HG03460 (cell line): ENCODE data around the gene GABBR2.

ENCODE experiments used
- ATAC-seq: cut with Tn5 transposase; IDR thresholded peaks from one replicate; pipeline ENCODE4 v1.9.1; 2021; ENCODE audit not compliant: unreplicated experiment

GABBR2 gene

DNA sequence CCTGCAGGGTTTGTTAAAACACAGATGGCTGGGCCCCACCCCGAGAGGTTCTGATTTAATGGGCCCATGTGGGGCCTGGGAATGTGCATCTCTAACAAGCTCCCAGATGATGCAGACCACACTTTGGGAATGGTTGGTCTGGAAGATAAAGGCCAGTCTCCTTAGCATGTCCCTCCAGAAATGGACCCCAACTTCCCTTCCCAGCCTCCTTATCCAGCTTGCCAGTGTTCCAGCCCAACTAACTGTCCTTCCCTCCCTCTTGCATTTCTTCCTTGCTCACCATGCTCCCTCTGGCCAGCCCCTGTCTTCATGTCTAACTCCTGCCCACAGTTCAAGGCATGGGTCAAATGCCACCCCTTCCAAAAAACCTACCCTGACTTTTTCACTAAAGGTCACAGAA, 257.2 kb downstream of the GABBR2 start:
- ATAC-seq: no peak

DNA sequence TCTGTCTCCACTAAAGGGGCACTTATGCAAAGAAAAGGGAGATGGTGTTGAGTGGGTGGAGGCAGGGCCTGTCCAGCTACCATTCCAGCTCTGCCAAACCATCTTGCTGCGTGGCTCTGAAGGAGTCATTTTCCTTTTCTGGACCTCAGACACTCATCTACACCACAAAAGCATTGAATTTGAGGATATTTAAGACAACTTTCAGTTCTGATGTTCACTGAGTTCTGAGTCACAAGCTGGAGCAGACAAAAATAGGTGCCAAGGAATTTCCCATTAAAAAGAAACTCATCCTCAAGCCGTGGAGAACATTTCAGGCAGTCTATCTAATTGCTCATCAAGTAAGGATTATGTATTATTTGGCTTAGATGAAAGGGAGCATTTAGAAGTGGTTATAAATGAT, 258.2 kb downstream of the GABBR2 start:
- no peak for ATAC-seq

DNA sequence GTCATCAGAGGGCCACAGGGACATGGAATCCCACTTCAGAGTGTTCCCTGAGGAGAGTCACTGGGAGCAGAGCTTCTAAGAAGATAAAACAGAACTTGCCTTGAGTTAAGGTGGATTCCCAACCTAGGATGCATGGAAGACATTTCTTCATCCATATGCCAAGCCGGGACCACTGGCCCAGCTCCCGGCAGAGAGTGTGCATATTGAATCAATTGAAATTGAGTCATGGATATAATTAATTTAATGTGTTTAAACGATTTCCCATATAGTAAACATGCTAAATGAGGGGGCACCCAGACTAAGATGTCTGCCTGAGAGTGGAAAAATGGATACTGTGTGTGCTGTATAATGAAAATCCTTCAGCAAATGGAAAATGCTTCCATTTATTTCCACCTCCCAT, 258.9 kb downstream of the GABBR2 start:
- no peak for ATAC-seq

DNA sequence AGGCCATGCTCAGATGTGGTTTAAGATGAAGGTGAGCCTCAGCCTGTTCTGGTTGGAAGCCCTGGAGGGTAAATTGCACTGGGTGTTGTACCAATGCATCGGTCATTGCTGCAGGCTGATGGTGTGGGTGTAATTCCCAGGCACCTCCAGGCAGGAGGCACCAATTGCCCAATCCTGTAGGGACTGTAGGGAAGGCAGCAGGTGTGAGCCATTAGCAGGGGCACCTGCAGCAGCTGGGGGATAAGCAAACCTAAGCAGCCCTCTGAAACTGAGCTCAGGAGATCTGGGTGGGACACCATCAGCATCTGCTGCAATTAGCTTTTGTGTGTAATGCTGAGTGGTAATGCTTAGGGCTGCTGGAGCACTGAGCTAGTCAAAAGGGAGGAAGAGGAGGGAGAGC, 263.2 kb downstream of the GABBR2 start:
- ATAC-seq: no peak

DNA sequence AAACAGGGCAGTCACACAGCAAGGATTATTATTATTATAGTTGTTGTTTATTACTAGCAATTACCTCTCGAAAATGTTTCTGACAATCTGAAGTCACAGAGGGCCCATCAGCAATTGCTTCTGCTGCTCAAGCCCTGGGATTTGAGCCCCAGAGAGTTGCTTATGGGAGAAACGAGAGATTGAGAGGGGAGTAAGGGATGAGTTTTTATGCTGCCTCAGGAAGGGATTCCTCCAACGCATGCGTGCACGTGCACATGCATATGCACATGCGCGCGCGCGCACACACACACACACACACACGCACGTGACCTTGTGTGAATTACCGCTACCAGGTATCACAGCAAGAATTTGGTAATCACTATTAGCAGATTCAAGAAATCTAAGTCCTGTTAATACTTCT, 264.1 kb downstream of the GABBR2 start:
- ATAC-seq: no peak

DNA sequence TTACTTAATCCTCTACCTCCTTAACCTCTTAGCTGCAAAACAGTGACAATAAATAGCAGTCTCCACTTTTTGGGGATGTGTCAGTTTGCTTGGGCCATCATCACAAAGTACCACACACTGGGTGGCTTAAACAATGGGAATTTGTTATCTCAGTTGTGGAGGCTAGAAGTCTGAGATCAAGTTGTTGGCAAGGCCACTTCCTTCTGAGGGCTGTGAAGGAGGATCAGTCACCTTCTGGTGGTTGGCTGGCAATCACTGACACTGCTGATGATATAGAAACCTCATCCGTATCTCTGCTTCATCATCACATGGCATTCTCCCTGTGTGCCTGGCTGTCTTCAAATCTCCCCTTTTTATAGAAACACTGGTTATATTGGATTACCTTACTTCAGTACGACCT, 266.2 kb downstream of the GABBR2 start:
- no peak for ATAC-seq

DNA sequence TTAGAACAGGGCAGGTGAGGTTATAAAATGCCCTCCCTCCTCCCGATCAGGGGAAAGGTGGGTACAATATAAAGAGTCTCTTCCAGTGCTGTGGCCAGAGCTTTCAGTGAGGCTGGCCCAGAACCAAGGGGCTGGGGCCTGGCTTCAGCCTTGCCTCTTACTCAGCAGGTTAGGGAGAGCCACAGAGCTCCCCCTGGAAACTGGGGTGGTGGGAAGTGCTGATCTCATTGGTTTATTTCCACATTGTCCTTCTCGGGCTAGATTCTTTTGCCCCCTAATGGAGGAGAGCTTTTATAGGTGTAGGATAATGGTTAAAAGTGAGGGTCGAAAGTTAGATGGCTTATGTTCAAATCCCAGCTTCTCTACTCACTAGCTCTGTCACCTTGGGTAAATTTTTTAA, 266.6 kb downstream of the GABBR2 start:
- ATAC-seq: no peak

DNA sequence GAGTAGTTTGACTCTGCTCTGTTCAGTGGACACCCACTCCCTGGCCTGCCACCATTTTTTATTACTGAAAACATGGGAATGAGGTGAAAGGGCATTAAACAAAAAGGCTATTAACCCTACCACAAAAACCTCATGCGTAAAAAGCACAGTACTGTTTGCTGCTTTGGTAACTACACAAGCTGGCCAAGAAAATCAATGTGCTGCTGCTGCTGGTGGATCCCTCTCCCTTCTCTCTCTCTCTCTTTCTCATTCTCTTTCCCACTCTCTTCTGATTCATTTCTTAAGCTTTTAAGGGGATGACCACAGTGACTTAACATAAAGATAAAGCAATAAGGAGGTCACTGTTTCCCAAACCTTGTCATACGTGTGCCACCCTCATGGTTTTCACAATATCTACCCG, 270.1 kb downstream of the GABBR2 start:
- no peak for ATAC-seq

DNA sequence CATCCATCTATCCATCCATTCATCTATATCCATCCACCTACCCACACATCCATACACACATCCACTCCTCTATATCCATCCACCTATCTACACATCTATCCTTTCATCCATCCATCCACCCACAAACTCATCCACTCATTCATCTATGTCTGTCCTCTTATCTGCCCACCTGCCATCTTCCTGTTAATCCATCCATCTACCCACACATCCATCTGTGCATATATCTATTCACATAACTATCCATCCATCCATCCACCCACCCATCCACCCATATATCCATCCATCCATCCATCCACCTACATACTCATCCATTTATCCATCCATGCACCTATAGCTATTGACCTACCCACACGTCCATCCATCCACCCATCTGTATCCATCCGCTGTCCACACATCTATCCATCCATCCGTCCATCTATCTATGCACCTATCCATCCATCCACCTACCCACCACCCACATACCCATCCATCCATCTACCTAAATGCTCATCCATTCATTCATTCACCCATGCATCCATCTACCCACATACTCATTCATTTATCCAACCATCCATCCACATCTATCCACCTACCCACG, 271.2 kb downstream of the GABBR2 start:
- no peak for ATAC-seq

DNA sequence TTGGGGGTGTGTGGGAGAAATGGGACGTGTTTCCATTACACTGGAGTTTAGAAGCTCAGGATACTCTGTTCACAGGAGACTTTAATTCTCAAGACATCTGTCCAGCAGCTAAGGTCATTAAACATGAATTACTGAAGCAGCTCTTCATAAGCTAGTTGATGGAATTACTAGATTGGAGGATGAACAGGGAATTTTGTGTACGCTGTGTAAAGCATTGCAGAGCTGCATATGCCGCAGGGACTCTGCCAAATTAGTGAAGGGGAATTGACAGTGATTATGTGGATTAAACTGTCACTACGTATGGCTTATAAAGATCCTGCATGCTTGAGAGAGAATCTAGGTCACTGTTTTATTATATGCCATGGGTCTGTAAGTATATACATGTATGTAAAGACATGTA, 275.8 kb downstream of the GABBR2 start:
- ATAC-seq: no peak

DNA sequence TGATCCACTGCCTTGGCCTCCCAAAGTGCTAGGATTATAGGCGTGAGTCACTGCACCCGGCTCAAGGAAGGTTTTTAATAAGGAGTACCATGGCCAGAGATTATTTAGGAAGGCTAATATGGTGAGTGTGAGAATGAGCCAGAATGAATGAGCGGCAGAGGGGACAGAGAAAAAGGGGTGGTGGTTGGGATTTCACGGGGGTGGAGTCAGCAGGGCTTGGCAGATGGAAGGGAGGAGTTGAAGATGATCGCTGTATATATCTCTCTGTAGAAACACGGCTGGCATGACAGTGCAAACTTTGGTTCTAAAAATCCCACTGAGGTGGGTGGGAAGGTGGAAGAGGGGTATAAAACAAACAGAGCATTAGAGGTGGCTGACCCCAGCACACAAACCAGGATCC, 276.6 kb downstream of the GABBR2 start:
- no peak for ATAC-seq

DNA sequence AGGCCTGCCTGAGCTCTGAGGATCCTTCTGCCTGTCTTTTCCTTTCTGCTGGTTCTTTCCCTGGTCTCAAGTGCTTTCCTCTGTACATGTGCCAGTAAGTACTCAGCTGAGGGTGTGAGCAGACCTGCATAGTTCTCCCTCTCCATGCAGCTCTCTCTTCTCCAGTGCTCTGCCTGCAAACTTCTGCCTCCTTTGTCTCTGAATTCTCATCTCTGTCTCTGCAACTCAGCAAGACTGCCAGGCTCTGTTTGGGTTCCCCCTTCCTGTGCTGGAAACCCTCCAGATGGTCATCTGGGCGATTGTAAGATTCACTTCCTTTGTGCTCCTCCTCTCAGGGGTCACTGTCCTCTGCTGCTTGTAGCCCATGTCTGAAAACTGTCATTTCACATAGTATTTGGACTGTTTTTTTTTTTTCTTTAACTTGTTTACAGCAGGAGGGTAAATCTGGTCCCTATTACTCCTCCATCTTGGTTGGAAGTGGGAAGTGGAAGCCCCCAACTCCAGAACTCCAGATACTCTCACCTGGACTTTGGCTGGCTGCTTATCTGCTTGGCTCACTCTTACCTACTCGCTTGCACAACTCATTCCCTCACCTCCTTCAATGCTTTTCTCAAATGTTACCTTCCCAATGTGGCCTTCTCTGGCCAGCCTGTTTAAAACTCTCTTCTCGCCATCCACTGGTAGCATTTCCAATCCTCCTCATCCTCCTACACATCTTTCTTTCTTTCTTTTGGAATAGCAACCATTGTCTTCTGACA, 278.0 kb downstream of the GABBR2 start:
- ATAC-seq: no peak

DNA sequence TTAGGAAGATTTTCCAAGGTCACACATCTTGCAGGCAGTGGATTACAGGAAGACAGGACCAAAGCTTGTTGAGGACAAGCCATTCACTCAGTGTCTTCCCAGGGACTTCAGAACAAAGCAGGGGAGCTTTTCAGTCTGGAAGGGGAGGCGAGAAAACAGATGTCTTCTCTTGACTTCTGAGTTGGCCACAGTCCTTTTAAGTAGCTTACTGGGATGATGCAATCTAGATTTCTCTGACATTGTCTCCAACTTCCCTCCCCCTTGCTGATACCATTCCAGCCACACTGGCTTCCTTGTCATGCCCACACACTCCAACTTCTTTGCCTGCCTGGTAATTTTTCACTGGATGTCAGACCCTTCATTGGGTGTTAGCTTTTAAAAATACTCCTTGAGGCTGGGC, 279.1 kb downstream of the GABBR2 start:
- ATAC-seq: no peak

DNA sequence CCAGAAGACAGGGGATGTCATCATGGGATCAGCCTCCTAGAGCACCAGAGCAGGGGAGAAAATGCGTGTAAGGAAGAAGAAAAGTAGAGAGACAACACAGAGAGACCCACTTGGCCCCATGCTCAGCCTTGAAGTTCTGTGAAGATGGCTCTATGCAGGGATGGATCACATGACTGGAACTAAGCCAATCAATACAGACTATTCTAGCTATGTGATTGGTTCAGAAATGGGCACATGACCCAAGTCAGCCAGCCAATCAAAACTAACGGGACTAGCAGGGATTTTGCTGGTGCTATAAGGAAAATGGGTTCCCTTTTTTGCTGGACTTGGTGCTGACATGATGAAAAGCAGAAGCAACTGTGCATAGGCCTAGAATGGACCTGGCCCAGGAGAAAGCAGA, 280.3 kb downstream of the GABBR2 start:
- ATAC-seq: no peak

DNA sequence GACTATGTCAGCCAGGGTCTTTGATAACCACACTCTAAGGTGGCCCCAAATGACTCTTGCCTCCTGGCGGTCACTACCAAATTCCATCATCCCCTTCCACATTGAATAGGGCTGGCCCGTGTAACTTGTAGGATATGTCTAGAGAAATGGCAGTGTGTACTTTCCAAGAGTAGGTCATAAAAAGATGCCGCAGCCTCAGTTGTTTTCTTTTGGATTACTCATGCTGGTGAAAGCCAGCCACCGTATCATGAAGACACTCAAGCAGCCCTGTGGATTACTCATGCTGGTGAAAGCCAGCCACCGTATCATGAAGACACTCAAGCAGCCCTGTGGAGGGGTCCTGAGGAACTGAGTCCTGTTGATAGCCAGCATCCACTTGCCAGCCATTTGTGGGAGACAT, 281.2 kb downstream of the GABBR2 start:
- ATAC-seq: no peak

DNA sequence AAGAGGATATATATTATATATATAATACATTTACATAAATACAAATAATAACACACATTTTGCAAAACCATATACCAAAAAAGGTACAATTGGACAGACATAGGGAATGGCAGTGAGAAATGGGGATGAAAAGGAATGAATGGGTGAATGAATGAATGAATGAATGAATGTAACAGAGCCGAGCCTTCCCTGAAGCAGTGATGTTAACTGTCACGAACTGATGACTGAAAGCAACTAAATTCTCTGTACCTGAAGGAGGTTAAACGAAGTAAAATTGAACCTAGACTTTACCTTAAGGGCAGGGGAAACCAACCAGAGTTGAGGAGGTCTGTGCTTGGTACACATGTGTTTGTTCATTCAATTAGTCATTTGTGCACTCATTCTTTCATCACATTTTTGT, 283.7 kb downstream of the GABBR2 start:
- ATAC-seq: no peak

DNA sequence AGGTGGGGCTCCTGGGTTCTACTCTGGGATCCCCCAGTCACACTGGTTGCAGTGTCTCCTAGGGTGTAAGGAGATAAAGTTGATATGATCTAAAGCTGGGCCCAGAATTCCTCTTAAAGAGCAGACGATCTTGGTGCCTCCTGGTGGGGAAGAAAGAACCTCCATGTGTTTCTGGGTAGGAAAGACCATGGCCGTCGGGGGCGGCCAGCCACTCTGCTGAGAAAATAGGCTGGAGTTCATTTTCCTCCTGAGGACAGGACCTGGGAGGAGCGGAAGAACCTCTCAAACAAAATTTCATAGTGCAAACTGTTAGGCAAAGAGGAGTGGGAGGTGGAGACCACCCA, 289.5 kb downstream of the GABBR2 start:
- no peak for ATAC-seq

DNA sequence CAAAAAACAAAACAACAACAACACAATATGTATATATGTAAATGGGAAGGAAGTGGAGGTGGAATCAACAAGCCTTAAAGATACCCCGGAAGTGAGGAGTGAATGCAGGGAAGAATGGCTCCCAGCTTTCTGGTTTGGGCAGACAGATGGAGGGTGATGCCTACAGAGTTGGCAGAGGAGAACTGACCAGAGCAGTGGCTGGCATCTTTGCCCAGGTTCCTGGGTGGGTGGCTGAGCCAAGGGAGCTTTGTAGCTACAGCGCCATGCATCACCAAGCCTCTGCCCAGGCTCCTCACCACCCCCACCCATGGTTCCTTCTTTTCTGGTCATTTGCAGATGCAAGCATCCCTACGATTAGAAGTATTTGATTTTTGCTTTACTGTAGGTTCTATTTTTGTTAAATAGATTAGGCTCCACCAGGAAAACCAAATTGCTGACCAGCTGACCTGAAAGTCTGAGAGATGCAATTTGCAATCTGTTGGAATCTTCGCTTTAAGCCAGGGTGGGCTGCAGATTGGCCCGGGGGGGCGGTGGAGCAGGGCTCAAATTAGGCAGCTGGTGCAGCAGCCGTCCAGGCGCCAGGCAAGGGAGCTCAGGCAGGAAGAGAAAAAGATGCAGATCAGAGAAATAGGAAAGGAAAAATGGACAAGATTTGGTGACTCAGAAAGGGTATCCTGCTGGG, 290.0 kb downstream of the GABBR2 start:
- no peak for ATAC-seq

DNA sequence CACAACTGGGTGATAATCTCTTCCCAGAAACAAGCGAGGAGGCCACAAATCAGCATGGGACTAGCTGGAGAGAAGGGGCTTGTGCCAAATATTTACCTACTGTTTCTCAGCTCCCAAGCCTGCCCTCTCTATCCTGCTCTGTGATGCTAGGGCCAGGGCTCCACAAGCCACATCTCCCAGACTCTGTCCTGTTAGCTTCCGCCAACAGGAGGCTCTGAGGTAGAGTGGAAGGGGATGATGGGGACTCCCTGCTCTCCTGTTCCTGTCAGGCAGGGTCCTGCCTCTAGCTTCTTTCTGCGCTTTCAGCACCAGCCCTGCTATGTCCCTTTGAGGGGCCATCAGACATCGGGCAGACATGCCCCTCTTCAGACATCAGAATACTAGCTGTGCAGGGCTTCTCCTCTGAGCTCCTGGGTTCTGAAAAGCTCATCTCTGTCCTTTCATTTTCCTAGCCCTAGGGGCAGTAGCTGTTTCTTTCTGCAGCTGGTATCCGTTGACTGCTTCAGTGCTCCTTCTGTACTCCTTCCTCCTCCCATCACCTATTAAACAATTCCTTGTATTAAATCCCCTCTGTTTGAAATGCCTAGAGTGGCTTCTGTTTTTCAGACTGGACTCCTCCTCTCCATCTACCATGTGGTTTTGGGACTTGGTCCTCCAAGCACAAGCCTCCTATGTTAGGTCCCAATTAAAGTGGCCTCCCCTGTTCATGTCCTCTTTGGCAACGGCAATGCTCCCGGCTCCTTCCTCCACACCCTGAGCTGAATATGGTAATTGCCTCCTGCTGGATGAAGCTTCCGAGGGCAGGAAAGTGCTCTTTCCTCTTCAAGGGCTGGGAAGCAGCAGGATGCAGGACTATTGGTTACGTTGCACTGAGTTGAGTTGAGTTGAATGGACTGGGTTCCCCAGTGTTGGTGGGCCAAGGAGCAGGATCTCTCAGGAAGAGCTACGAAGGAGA, 292.2 kb downstream of the GABBR2 start:
- no peak for ATAC-seq

DNA sequence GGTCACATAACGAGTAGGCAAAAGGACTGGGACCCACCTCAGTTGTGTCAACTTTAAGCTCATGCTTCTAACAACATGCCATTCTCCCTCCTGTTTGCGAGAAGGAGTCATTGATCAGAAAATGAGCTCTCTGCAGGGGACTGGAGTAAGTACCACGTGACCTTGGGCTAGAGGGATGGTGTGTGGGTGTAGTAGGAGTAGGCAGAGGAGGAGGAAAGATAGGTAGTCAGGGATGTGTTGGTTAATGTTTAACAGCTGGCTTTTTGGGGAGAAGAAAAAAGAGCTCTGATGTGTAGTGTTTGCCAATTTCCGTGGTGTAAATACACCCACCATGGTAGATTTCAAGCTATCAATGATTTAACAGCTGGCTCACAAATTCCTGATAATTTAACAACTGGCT, 293.0 kb downstream of the GABBR2 start:
- no peak for ATAC-seq

DNA sequence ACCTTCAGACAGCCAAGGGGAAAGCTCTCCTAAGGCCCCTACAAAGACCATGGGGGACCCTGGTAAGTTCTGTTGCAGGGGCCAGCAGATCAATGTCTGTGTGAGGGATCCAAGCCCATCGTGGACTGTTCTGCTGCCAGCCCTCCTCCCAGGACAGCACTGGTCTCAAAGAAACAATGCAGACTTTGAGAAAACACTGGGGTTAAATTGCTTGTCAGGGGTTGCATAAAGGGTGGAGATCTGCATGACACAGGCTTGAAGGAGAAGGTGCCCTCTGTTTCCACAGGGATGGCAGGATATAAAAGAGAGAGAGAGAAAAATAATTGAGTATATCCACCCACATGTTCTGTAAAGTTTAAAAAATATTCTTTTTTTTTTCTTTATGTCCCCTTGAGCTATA, 295.7 kb downstream of the GABBR2 start:
- ATAC-seq: no peak
